Calu3 (cell line): ENCODE data around the gene UCP2. TPM values are rescaled to one million over a fixed set of nuclear protein-coding genes. Genes with fewer than 3 reads are reported as not detected.

Source experiments
- BruUV-seq: library from RNA; stranded (reverse); fragments of 400-500 nt; replicated peaks from 2 replicates; lab custom pipeline; 2021; lab: Mats Ljungman, UMichigan
- CTCF ChIA-PET: fragments of 300-600 bp; sonication (Branson Sonifier 250); formaldehyde crosslinking; loops from one replicate; lab custom pipeline; 2022; ENCODE audit warnings: antibody characterized with exemption; lab: Charles Lee
- DNase-seq: peaks from one replicate; pipeline ENCODE4 v3.0.0; 2022
- H3K27ac Mint-ChIP-seq: one replicate; pipeline ENCODE4 v1.8.0; 2022; ENCODE audit warnings: mixed read lengths; ENCODE audit not compliant: unreplicated experiment
- H3K27me3 Mint-ChIP-seq: one replicate; pipeline ENCODE4 v1.8.0; 2022; ENCODE audit warnings: mixed read lengths; ENCODE audit not compliant: unreplicated experiment
- H3K36me3 Mint-ChIP-seq: one replicate; pipeline ENCODE4 v1.8.0; 2022; ENCODE audit warnings: mild to moderate bottlenecking, moderate library complexity, mixed read lengths; ENCODE audit not compliant: insufficient read depth, unreplicated experiment
- H3K4me1 Mint-ChIP-seq: one replicate; pipeline ENCODE4 v1.8.0; 2022; ENCODE audit warnings: mild to moderate bottlenecking, low read depth, mixed read lengths; ENCODE audit not compliant: unreplicated experiment
- H3K4me3 Mint-ChIP-seq: one replicate; pipeline ENCODE4 v1.8.0; 2022; ENCODE audit warnings: mild to moderate bottlenecking, low read depth, moderate library complexity, mixed read lengths; ENCODE audit not compliant: unreplicated experiment
- H3K9me3 Mint-ChIP-seq: one replicate; pipeline ENCODE4 v1.8.0; 2022; ENCODE audit warnings: low read depth, mixed read lengths; ENCODE audit not compliant: unreplicated experiment
- CTCF ChIP-seq: fragments of 200-600 bp; IDR thresholded peaks from one replicate; pipeline ENCODE4 v1.8.0; 2022; ENCODE audit warnings: antibody characterized with exemption; ENCODE audit not compliant: unreplicated experiment
- intact Hi-C: fragments of 100-400 bp; cut with micrococcal nuclease; formaldehyde crosslinking; loops from one replicate; pipeline ENCODE4 v1.10.0; 2022; ENCODE audit not compliant: unreplicated experiment
- total RNA-seq: library from RNA; stranded (reverse); gene quantifications from 2 replicates; pipeline ENCODE4 v1.2.3, GENCODE V29; 2022

Gene UCP2
- total RNA-seq, 1 experiment from 2014 or later = 14.7 TPM

GRCh38 chr11:74009230-74009547 lies 26.5 kb upstream of the UCP2 start:
- no peaks in the 10 kb centered on the region for H3K4me1 Mint-ChIP-seq
- intact Hi-C loops = no loop called here
- H3K36me3 Mint-ChIP-seq = peaks cover 5% of the 10 kb centered on the region
- BruUV-seq = no TSS peak
- no peak overlapping the region for H3K27ac Mint-ChIP-seq
- no peak for DNase-seq
- CTCF ChIA-PET = no interaction called here
- no peaks in the 10 kb centered on the region for H3K27me3 Mint-ChIP-seq
- no peak for TF ChIP-seq CTCF
- no peak overlapping the region for H3K4me3 Mint-ChIP-seq
- no peaks in the 10 kb centered on the region for H3K9me3 Mint-ChIP-seq

GRCh38 chr11:74008373-74009229 lies 26.0 kb upstream of the UCP2 start, which contains the start of gene UCP3:
UCP3 (minus strand) TSS chr11:74009085; CDS start chr11:74007042, 2,043 bp downstream.
- CTCF ChIA-PET = no interaction called here
- no peak for DNase-seq
- Mint-ChIP-seq H3K4me1 (no peaks in the 10 kb centered on the region), H3K36me3 (peaks cover 5% of the 10 kb centered on the region), H3K27ac (no peak within 1 kb of the TSS), H3K9me3 (no peaks in the 10 kb centered on the region), H3K27me3 (no peaks in the 10 kb centered on the region), H3K4me3 (no peak within 1 kb of the TSS)
- no TSS peak for BruUV-seq
- TF ChIP-seq CTCF = no peak
- intact Hi-C loops = no loop called here

- Mint-ChIP-seq H3K27ac (no peak overlapping the region), H3K36me3 (peaks cover 5% of the 10 kb centered on the region), H3K9me3 (no peaks in the 10 kb centered on the region), H3K27me3 (no peaks in the 10 kb centered on the region), H3K4me1 (no peaks in the 10 kb centered on the region), H3K4me3 (no peak overlapping the region)
- intact Hi-C loops = no loop called here
- no peak for TF ChIP-seq CTCF
- CTCF ChIA-PET = no interaction called here
- BruUV-seq = no TSS peak
- DNase-seq = no peak
These were observed 25.2 kb upstream of the UCP2 start for GRCh38 chr11:74007691-74008372.

GRCh38 chr11:74006743-74007304 lies 24.2 kb upstream of the UCP2 start:
- H3K9me3 Mint-ChIP-seq = no peaks in the 10 kb centered on the region
- no peaks in the 10 kb centered on the region for H3K27me3 Mint-ChIP-seq
- TF ChIP-seq CTCF = no peak
- no peaks in the 10 kb centered on the region for H3K4me1 Mint-ChIP-seq
- H3K27ac Mint-ChIP-seq = no peak overlapping the region
- no TSS peak for BruUV-seq
- no peak for DNase-seq
- CTCF ChIA-PET = no interaction called here
- H3K36me3 Mint-ChIP-seq = peaks cover 5% of the 10 kb centered on the region
- no peak overlapping the region for H3K4me3 Mint-ChIP-seq
- intact Hi-C loops = no loop called here
